Stimulated activated CD4-positive, alpha-beta T cell treated with anti-CD3 and anti-CD28 coated beads, Interleukin-12 subunit alpha, Interleukin-12 subunit beta, amount 100 ng/mL, for 24 hours (primary cell): ENCODE measurements around the gene YBEY.
"Not testable (repeated sequence)": the region's sequence is repeated elsewhere in the genome, so short reads cannot be mapped to it uniquely, and the experiment has no call there.

Experiments
- DNase-seq, 2 experiments: peaks; one replicate each; pipeline ENCODE4 v3.0.0-alpha.2; 2020; ENCODE audit warnings: low read depth in 2 of 2

The YBEY gene

GRCh38 chr21:46304437-46304836 lies 18.3 kb downstream of the YBEY start:
- DNase-seq: no peak

GRCh38 chr21:46304955-46305354 lies 18.8 kb downstream of the YBEY start:
- DNase-seq: no peak

GRCh38 chr21:46307625-46308024 lies 21.5 kb downstream of the YBEY start:
- no peak for DNase-seq

- no peak for DNase-seq
Observed at GRCh38 chr21:46308431-46308830, 22.3 kb downstream of the YBEY start.

GRCh38 chr21:46310260-46310659 lies 24.1 kb downstream of the YBEY start:
- DNase-seq: not testable (repeated sequence)

- no peak for DNase-seq
Observed at GRCh38 chr21:46311568-46311967, 25.4 kb downstream of the YBEY start.

GRCh38 chr21:46312949-46313348 lies 26.8 kb downstream of the YBEY start:
- no peak for DNase-seq

GRCh38 chr21:46314441-46315020 lies 28.4 kb downstream of the YBEY start:
- no peak for DNase-seq

- DNase-seq: no peak
Observed at GRCh38 chr21:46316708-46317324, 30.7 kb downstream of the YBEY start.

GRCh38 chr21:46317710-46318463 lies 31.7 kb downstream of the YBEY start:
- no peak for DNase-seq

GRCh38 chr21:46318464-46318845 lies 32.3 kb downstream of the YBEY start:
- no peak for DNase-seq

- DNase-seq: no peak
Observed at GRCh38 chr21:46319186-46319585, 33.0 kb downstream of the YBEY start.

GRCh38 chr21:46320331-46320801 lies 34.2 kb downstream of the YBEY start:
- DNase-seq: no peak

- DNase-seq: no peak
Observed at GRCh38 chr21:46322351-46323226, 36.4 kb downstream of the YBEY start.

- no peak for DNase-seq
Observed at GRCh38 chr21:46323227-46323709, 37.1 kb downstream of the YBEY start.

- DNase-seq: peak; percentile 92 to 93
Observed at GRCh38 chr21:46323710-46324389, 37.7 kb downstream of the YBEY start, which contains the start of the genes C21orf58 and PCNT. Gene C21orf58 (minus strand): TSS chr21:46323870. CDS start chr21:46322738, 1,132 bp downstream. Gene PCNT (plus strand): TSS chr21:46324156. CDS start chr21:46324229, 73 bp downstream.

GRCh38 chr21:46324390-46325072 lies 38.4 kb downstream of the YBEY start:
- DNase-seq: peak; percentile 72 to 81

GRCh38 chr21:46325073-46325912 lies 39.2 kb downstream of the YBEY start:
- DNase-seq: peak in 1 of 2 experiments; percentile 36

- no peak for DNase-seq
Observed at GRCh38 chr21:46326110-46326703, 40.1 kb downstream of the YBEY start.
